CD4-positive, alpha-beta memory T cell (primary cell): Measurements from ENCODE around the gene MARCHF9. TPM values are rescaled to one million over a fixed set of nuclear protein-coding genes. Genes with fewer than 3 reads are reported as not detected.
A peak's percentile ranks its signal among the peaks of the same experiment; 100 is the strongest.

Source experiments
- CTCF ChIA-PET: fragments of 350-600 bp; sonication (Branson Sonifier 250); formaldehyde crosslinking; loops from one replicate; lab custom pipeline; 2021; ENCODE audit warnings: inconsistent platforms; ENCODE audit not compliant: partially characterized antibody; lab: Charles Lee
- POLR2A ChIA-PET: fragments of 350-600 bp; sonication (Branson Sonifier 250); formaldehyde crosslinking; loops from one replicate; lab custom pipeline; 2021; ENCODE audit not compliant: partially characterized antibody; lab: Charles Lee
- DNase-seq, 5 donors: peaks; one replicate each; pipeline versions ENCODE4 v3.0.0 to v3.0.0-alpha.2; 2020 to 2022; ENCODE audit warnings: mixed read lengths in 1 of 5
- H3K27ac ChIP-seq: one replicate; pipeline ENCODE4 v1.7.0; 2013; ENCODE audit warnings: low read depth, low read length
- H3K27me3 ChIP-seq: 2 replicates; pipeline ENCODE4 v1.7.0; 2013; ENCODE audit warnings: mild to moderate bottlenecking, low read length, moderate library complexity; ENCODE audit not compliant: insufficient read depth
- H3K36me3 ChIP-seq: 2 replicates; pipeline ENCODE4 v1.7.0; 2013; ENCODE audit warnings: mild to moderate bottlenecking, low read length, moderate library complexity; ENCODE audit not compliant: insufficient read depth
- H3K4me1 ChIP-seq: 2 replicates; pipeline ENCODE4 v1.7.0; 2013; ENCODE audit warnings: mild to moderate bottlenecking, low read length, moderate library complexity; ENCODE audit not compliant: insufficient read depth
- H3K4me3 ChIP-seq, 2 donors: one replicate each; pipeline ENCODE4 v1.7.0; 2013; ENCODE audit warnings: low read length in 2 of 2, mild to moderate bottlenecking in 1 of 2
- H3K9me3 ChIP-seq, 2 donors: one replicate each; pipeline ENCODE4 v1.7.0; 2013; ENCODE audit warnings: low read length in 2 of 2, control low read depth in 1 of 2; ENCODE audit not compliant: control insufficient read depth in 1 of 2
- H3K27ac Mint-ChIP-seq, 7 donors: one replicate each; pipeline ENCODE4 v1.8.0; 2020 to 2021; ENCODE audit warnings: mixed read lengths in 7 of 7, mild to moderate bottlenecking in 6 of 7, inconsistent platforms in 3 of 7, moderate library complexity in 3 of 7
- H3K27me3 Mint-ChIP-seq, 2 donors: one replicate each; pipeline ENCODE4 v1.8.0; 2020 to 2021; ENCODE audit warnings: mixed read lengths in 2 of 2
- H3K36me3 Mint-ChIP-seq, 2 donors: one replicate each; pipeline ENCODE4 v1.8.0; 2020 to 2021; ENCODE audit warnings: mixed read lengths in 2 of 2, inconsistent platforms in 1 of 2, mild to moderate bottlenecking in 1 of 2
- H3K4me1 Mint-ChIP-seq, 4 donors: one replicate each; pipeline ENCODE4 v1.8.0; 2020 to 2021; ENCODE audit warnings: mixed read lengths in 4 of 4, mild to moderate bottlenecking in 1 of 4
- H3K4me3 Mint-ChIP-seq, 8 donors: one replicate each; pipeline ENCODE4 v1.8.0; 2020 to 2021; ENCODE audit warnings: mixed read lengths in 8 of 8, mild to moderate bottlenecking in 7 of 8, moderate library complexity in 6 of 8, inconsistent platforms in 3 of 8
- H3K9me3 Mint-ChIP-seq, 8 donors: one replicate each; pipeline ENCODE4 v1.8.0; 2020 to 2021; ENCODE audit warnings: mixed read lengths in 8 of 8, mild to moderate bottlenecking in 5 of 8, inconsistent platforms in 3 of 8, moderate library complexity in 1 of 8
- intact Hi-C: fragments of 100-400 bp; cut with micrococcal nuclease; formaldehyde crosslinking; loops from one replicate; pipeline ENCODE4 v1.15.1; 2023
- polyA plus RNA-seq, 2 donors: library from polyadenylated mRNA; unstranded; fragments of 300-500 nt; fragmentation: Illumina TruSeq; gene quantifications; one replicate each; pipeline ENCODE4 v1.2.3, GENCODE V29; 2021
- total RNA-seq, 2 experiments: library from RNA; stranded (reverse); gene quantifications; one replicate each; pipeline ENCODE4 v1.2.3, GENCODE V29; 2021

Gene MARCHF9
- total and polyA plus RNA-seq, 4 experiments from 2014 or later: 3.7 to 62.8 (median 33.5) TPM

- POLR2A ChIA-PET: interaction anchor here (0.8 to 7.0 kb wide), 7 partner anchors 11 to 121 kb away, joined by 3 to 53 read pairs (median 7); partner anchors contain the start of genes CYP27B1, EEF1AKMT3, MARCHF9 and METTL1
- H3K27ac ChIP-seq: no peak overlapping the region
- DNase-seq: no peak
- Mint-ChIP-seq H3K36me3 (peaks cover 20 to 43% of the 10 kb centered on the region in 2 donors), H3K27me3 (no peaks in the 10 kb centered on the region), H3K4me3 (peak overlapping the region; percentile 71 to 84 (median 80)), H3K4me1 (peaks cover 41 to 53% (median 45%) of the 10 kb centered on the region in 4 donors), H3K27ac (peak overlapping the region; percentile 72 to 98 (median 85)), H3K9me3 (peaks cover 0 to 4% (median 0%) of the 10 kb centered on the region in 8 donors)
- no peaks in the 10 kb centered on the region for H3K27me3 ChIP-seq
- no peak overlapping the region for H3K4me3 ChIP-seq
- H3K9me3 ChIP-seq: no peaks in the 10 kb centered on the region
- CTCF ChIA-PET: interaction anchor here (0.6 to 7.8 kb wide), 11 partner anchors 10 to 1129 kb away, joined by 3 to 64 read pairs (median 6); partner anchors contain the start of genes AVIL, CTDSP2, EEF1AKMT3 and METTL1
- intact Hi-C loops: loop anchor here (2.0 kb wide), 1 partner anchor 201 kb away; no protein-coding TSS in a partner anchor
- peaks cover 49% of the 10 kb centered on the region for H3K4me1 ChIP-seq
- peaks cover 21% of the 10 kb centered on the region for H3K36me3 ChIP-seq
Observed at GRCh38 chr12:57783861-57784260, 29.0 kb downstream of the MARCHF9 start.

GRCh38 chr12:57793920-57794319 is 39.0 kb downstream of the MARCHF9 start:
- H3K27me3 ChIP-seq: no peaks in the 10 kb centered on the region
- DNase-seq: no peak
- no peaks in the 10 kb centered on the region for H3K27me3 Mint-ChIP-seq
- H3K4me3 ChIP-seq: no peak overlapping the region
- no peaks in the 10 kb centered on the region for H3K4me1 ChIP-seq
- intact Hi-C loops: no loop called here
- no peaks in the 10 kb centered on the region for H3K9me3 ChIP-seq
- H3K36me3 ChIP-seq: peaks cover 50% of the 10 kb centered on the region
- peaks cover 49 to 70% of the 10 kb centered on the region in 2 donors for H3K36me3 Mint-ChIP-seq
- no peak overlapping the region for H3K4me3 Mint-ChIP-seq
- peak overlapping the region in 4 of 7 donors; percentile 16 to 68 (median 40) for H3K27ac Mint-ChIP-seq
- peaks cover 0 to 4% (median under 1%) of the 10 kb centered on the region in 4 donors for H3K4me1 Mint-ChIP-seq
- CTCF ChIA-PET: interaction anchor here (1.4 to 3.9 kb wide), 5 partner anchors 8 to 28 kb away, joined by 3 to 19 read pairs (median 4); no protein-coding TSS in a partner anchor
- POLR2A ChIA-PET: interaction anchor here (0.9 to 1.3 kb wide), 4 partner anchors 9 to 105 kb away, joined by 3 to 4 read pairs (median 4); partner anchors contain the start of gene TSFM
- H3K27ac ChIP-seq: no peak overlapping the region
- no peaks in the 10 kb centered on the region for H3K9me3 Mint-ChIP-seq

GRCh38 chr12:57795354-57795753 is 40.5 kb downstream of the MARCHF9 start:
- Histone ChIP-seq H3K27ac (no peak overlapping the region), H3K27me3 (no peaks in the 10 kb centered on the region), H3K9me3 (no peaks in the 10 kb centered on the region), H3K4me3 (no peak overlapping the region), H3K4me1 (no peaks in the 10 kb centered on the region), H3K36me3 (peaks cover 53% of the 10 kb centered on the region)
- H3K27me3 Mint-ChIP-seq: no peaks in the 10 kb centered on the region
- intact Hi-C loops: no loop called here
- H3K27ac Mint-ChIP-seq: no peak overlapping the region
- H3K9me3 Mint-ChIP-seq: no peaks in the 10 kb centered on the region
- CTCF ChIA-PET: no interaction called here
- H3K4me3 Mint-ChIP-seq: no peak overlapping the region
- peaks cover 52 to 69% of the 10 kb centered on the region in 2 donors for H3K36me3 Mint-ChIP-seq
- no peak for DNase-seq
- peaks cover 0 to 4% (median 0%) of the 10 kb centered on the region in 4 donors for H3K4me1 Mint-ChIP-seq
- POLR2A ChIA-PET: no interaction called here

GRCh38 chr12:57796996-57797395 is 42.1 kb downstream of the MARCHF9 start:
- Mint-ChIP-seq H3K4me1 (peaks cover 0 to 3% (median 0%) of the 10 kb centered on the region in 4 donors), H3K9me3 (no peaks in the 10 kb centered on the region), H3K36me3 (peaks cover 47 to 71% of the 10 kb centered on the region in 2 donors), H3K4me3 (no peak overlapping the region), H3K27ac (peak overlapping the region in 2 of 7 donors; percentile 14 to 62), H3K27me3 (no peaks in the 10 kb centered on the region)
- ChIA-PET CTCF (interaction anchor here (1.0 to 2.0 kb wide), 5 partner anchors 14 to 108 kb away, joined by 3 to 6 read pairs (median 5); partner anchors contain the start of gene TSFM), POLR2A (no interaction called here)
- no peaks in the 10 kb centered on the region for H3K9me3 ChIP-seq
- intact Hi-C loops: no loop called here
- no peak overlapping the region for H3K27ac ChIP-seq
- H3K27me3 ChIP-seq: no peaks in the 10 kb centered on the region
- H3K36me3 ChIP-seq: peaks cover 50% of the 10 kb centered on the region
- H3K4me3 ChIP-seq: no peak overlapping the region
- DNase-seq: no peak
- no peaks in the 10 kb centered on the region for H3K4me1 ChIP-seq

GRCh38 chr12:57797933-57798332 is 43.0 kb downstream of the MARCHF9 start:
- peaks cover 51% of the 10 kb centered on the region for H3K36me3 ChIP-seq
- peak overlapping the region in 1 of 7 donors; percentile 63 for H3K27ac Mint-ChIP-seq
- no peak overlapping the region for H3K4me3 Mint-ChIP-seq

GRCh38 chr12:57800965-57801364 is 46.1 kb downstream of the MARCHF9 start:
- no peaks in the 10 kb centered on the region for H3K9me3 Mint-ChIP-seq
- ChIA-PET POLR2A (interaction anchor here (1.4 kb wide), 1 partner anchor 105 kb away, joined by 3 read pairs; no protein-coding TSS in a partner anchor), CTCF (interaction anchor here (1.3 to 7.3 kb wide), 6 partner anchors 41 to 105 kb away, joined by 4 to 125 read pairs (median 10); no protein-coding TSS in a partner anchor)
- no peaks in the 10 kb centered on the region for H3K27me3 ChIP-seq
- no peaks in the 10 kb centered on the region for H3K4me1 Mint-ChIP-seq
- peak overlapping the region in 2 of 7 donors; percentile 41 to 66 for H3K27ac Mint-ChIP-seq
- H3K4me3 ChIP-seq: no peak overlapping the region
- DNase-seq: no peak
- intact Hi-C loops: no loop called here
- H3K27ac ChIP-seq: no peak overlapping the region
- no peaks in the 10 kb centered on the region for H3K9me3 ChIP-seq
- no peak overlapping the region for H3K4me3 Mint-ChIP-seq
- no peaks in the 10 kb centered on the region for H3K4me1 ChIP-seq
- H3K36me3 Mint-ChIP-seq: peaks cover 28 to 59% of the 10 kb centered on the region in 2 donors
- no peaks in the 10 kb centered on the region for H3K27me3 Mint-ChIP-seq
- H3K36me3 ChIP-seq: peaks cover 35% of the 10 kb centered on the region

More at GRCh38 chr12:57797933-57798332, 43.0 kb downstream of the MARCHF9 start:
- intact Hi-C loops: no loop called here
- Mint-ChIP-seq H3K36me3 (peaks cover 44 to 72% of the 10 kb centered on the region in 2 donors), H3K4me1 (peaks cover 0 to under 1% (median 0%) of the 10 kb centered on the region in 4 donors), H3K27me3 (no peaks in the 10 kb centered on the region), H3K9me3 (no peaks in the 10 kb centered on the region)
- POLR2A ChIA-PET: no interaction called here
- Histone ChIP-seq H3K4me1 (no peaks in the 10 kb centered on the region), H3K27me3 (no peaks in the 10 kb centered on the region), H3K27ac (no peak overlapping the region), H3K4me3 (no peak overlapping the region), H3K9me3 (no peaks in the 10 kb centered on the region)
- DNase-seq: no peak
- CTCF ChIA-PET: interaction anchor here (1.0 to 2.0 kb wide), 6 partner anchors 8 to 107 kb away, joined by 3 to 6 read pairs (median 4); partner anchors contain the start of gene TSFM

GRCh38 chr12:57802607-57803006 is 47.7 kb downstream of the MARCHF9 start:
- Histone ChIP-seq H3K9me3 (no peaks in the 10 kb centered on the region), H3K4me1 (no peaks in the 10 kb centered on the region), H3K27me3 (no peaks in the 10 kb centered on the region), H3K4me3 (no peak overlapping the region), H3K36me3 (peaks cover 30% of the 10 kb centered on the region), H3K27ac (no peak overlapping the region)
- POLR2A ChIA-PET: interaction anchor here (1.3 to 2.0 kb wide), 4 partner anchors 9 to 103 kb away, joined by 3 to 10 read pairs (median 4); partner anchors contain the start of gene AVIL
- H3K36me3 Mint-ChIP-seq: peaks cover 15 to 59% of the 10 kb centered on the region in 2 donors
- intact Hi-C loops: loop anchor here (1.0 kb wide), 2 partner anchors 29 to 103 kb away; no protein-coding TSS in a partner anchor
- H3K4me1 Mint-ChIP-seq: no peaks in the 10 kb centered on the region
- H3K4me3 Mint-ChIP-seq: no peak overlapping the region
- peak overlapping the region in 2 of 7 donors; percentile 9 to 78 for H3K27ac Mint-ChIP-seq
- H3K9me3 Mint-ChIP-seq: peaks cover 0 to 1% (median 0%) of the 10 kb centered on the region in 8 donors
- no peaks in the 10 kb centered on the region for H3K27me3 Mint-ChIP-seq
- DNase-seq: no peak
- CTCF ChIA-PET: interaction anchor here (0.6 to 7.3 kb wide), 22 partner anchors 9 to 169 kb away, joined by 3 to 125 read pairs (median 8); partner anchors contain the start of genes AVIL and TSFM
